NT2/D1 (cell line): Measurements from ENCODE around the gene OTOGL.

Experiments
- SUZ12 ChIP-seq: IDR thresholded peaks from 2 replicates; pipeline ENCODE4 v1.6.1; 2011; ENCODE audit not compliant: insufficient read length, insufficient read depth; ENCODE audit errors: extremely low read depth
- YY1 ChIP-seq: IDR thresholded peaks from 2 replicates; pipeline ENCODE4 v1.6.1; 2011; ENCODE audit not compliant: insufficient read length, insufficient read depth
- ZNF274 ChIP-seq: IDR thresholded peaks from 2 replicates; pipeline ENCODE4 v1.6.1; 2011; ENCODE audit warnings: mild to moderate bottlenecking, low read depth, low read length

GRCh38 chr12:80064951-80065350 is 34.4 kb upstream of the OTOGL start:
- TF ChIP-seq ZNF274 (no peak), SUZ12 (no peak), YY1 (no peak)
